GM21423 (cell line): ENCODE measurements around the gene MEGF11.

ENCODE experiments used
- ATAC-seq: cut with Tn5 transposase; IDR thresholded peaks from one replicate; pipeline ENCODE4 v1.9.1; 2021; ENCODE audit warnings: mild to moderate bottlenecking, moderate library complexity; ENCODE audit not compliant: unreplicated experiment

The MEGF11 gene

GRCh38 chr15:66070220-66070934 lies 183.2 kb downstream of the MEGF11 start:
- no peak for ATAC-seq

GRCh38 chr15:66069751-66070150 lies 183.8 kb downstream of the MEGF11 start:
- no peak for ATAC-seq

GRCh38 chr15:66068801-66069200 lies 184.7 kb downstream of the MEGF11 start:
- no peak for ATAC-seq

- ATAC-seq: no peak
Observed at GRCh38 chr15:66067687-66068086, 185.9 kb downstream of the MEGF11 start.

GRCh38 chr15:66066481-66066880 lies 187.1 kb downstream of the MEGF11 start:
- no peak for ATAC-seq

- no peak for ATAC-seq
Observed at GRCh38 chr15:66066005-66066404, 187.5 kb downstream of the MEGF11 start.

- ATAC-seq: no peak
Observed at GRCh38 chr15:66065325-66065724, 188.2 kb downstream of the MEGF11 start.

GRCh38 chr15:66063147-66063546 lies 190.4 kb downstream of the MEGF11 start:
- ATAC-seq: no peak

GRCh38 chr15:66057089-66057488 lies 196.5 kb downstream of the MEGF11 start:
- ATAC-seq: no peak

GRCh38 chr15:66053991-66054390 lies 199.6 kb downstream of the MEGF11 start:
- ATAC-seq: no peak

GRCh38 chr15:66051833-66052232 lies 201.7 kb downstream of the MEGF11 start:
- no peak for ATAC-seq

GRCh38 chr15:66050264-66050663 lies 203.3 kb downstream of the MEGF11 start:
- ATAC-seq: no peak

- no peak for ATAC-seq
Observed at GRCh38 chr15:66049353-66049752, 204.2 kb downstream of the MEGF11 start.

- no peak for ATAC-seq
Observed at GRCh38 chr15:66047321-66048024, 206.1 kb downstream of the MEGF11 start.

- no peak for ATAC-seq
Observed at GRCh38 chr15:66046751-66047150, 206.8 kb downstream of the MEGF11 start.

GRCh38 chr15:66046326-66046725 lies 207.2 kb downstream of the MEGF11 start:
- no peak for ATAC-seq

GRCh38 chr15:66045542-66045941 lies 208.0 kb downstream of the MEGF11 start:
- no peak for ATAC-seq

- no peak for ATAC-seq
Observed at GRCh38 chr15:66044837-66045236, 208.7 kb downstream of the MEGF11 start.

GRCh38 chr15:66043264-66043663 lies 210.3 kb downstream of the MEGF11 start:
- no peak for ATAC-seq

GRCh38 chr15:66042624-66043023 lies 210.9 kb downstream of the MEGF11 start:
- ATAC-seq: no peak

GRCh38 chr15:66041276-66041675 lies 212.3 kb downstream of the MEGF11 start:
- ATAC-seq: no peak

GRCh38 chr15:66040211-66040892 lies 213.2 kb downstream of the MEGF11 start:
- ATAC-seq: no peak
